A204.1 (cell line): ENCODE measurements around the gene OR8D4.
"Not testable (repeated sequence)": the region's sequence is repeated elsewhere in the genome, so short reads cannot be mapped to it uniquely, and the experiment has no call there.

Experiments used
- FAIRE-seq: peaks from 2 replicates; lab custom pipeline; 2012; peaks lifted over from hg19 to GRCh38; lab: Jason Lieb, UNC

The OR8D4 gene

DNA sequence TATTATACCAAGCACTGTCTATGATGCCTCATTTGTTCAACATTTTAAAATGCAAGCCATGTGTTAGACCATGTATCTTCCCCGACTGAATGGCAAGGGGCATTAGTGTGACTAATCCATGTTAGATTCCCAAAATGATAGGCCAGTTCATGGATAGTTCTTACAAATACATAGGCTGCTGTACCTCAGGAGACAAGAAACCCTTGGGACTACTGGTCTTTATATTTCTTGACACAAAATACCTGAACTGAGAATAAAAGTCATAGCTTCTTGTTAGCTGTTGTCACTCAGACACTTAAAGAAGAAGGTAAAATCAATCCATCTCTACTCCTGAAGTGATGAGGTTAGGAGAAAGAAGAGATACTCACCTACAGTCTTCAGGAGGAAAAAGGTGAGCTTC, at the start of gene OR8D4:
TSS of gene OR8D4 (plus strand) at position 301 of the 400 bp plus-strand sequence. CDS start 4,265 bp downstream, outside the sequence.
- FAIRE-seq = no peak

DNA sequence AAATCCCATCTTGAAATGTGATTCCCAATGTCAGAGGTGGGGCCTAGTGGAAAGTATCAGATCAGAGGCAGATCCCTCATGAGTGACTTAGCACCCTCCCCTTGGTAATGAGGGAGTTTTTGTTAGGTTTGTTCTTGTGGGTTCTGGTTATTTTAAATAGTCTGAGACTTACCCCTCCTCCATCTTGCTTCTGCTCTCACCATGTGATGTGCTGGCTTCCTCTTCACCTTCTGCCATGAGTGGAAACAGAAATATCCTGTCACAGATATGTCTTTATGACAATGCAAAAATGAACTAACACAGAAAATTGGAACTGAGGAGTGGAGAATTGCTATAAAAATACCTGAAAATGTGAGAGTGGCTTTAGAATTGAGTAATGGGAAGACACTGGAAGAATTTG, 49.6 kb upstream of the OR8D4 start:
- FAIRE-seq = no peak

DNA sequence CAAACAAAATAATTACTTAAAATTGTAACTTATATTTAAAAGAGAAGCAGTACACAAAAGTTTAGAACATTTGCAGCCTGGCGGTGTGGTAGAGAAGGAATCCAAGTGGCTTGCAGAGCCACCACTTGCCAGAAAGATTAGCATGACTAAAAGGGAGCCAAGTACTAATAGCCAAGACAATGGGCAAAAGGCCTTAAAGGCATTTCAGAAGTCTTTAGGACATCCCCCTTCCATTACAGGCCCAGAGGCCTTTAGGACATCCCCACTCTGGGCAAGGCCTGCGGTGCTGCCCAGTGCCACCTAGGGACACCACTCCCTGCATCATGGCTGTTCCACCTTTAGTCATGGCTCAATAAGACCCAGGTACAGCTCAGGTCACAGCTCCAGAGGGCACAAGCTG, 48.9 kb upstream of the OR8D4 start:
- no peak for FAIRE-seq

DNA sequence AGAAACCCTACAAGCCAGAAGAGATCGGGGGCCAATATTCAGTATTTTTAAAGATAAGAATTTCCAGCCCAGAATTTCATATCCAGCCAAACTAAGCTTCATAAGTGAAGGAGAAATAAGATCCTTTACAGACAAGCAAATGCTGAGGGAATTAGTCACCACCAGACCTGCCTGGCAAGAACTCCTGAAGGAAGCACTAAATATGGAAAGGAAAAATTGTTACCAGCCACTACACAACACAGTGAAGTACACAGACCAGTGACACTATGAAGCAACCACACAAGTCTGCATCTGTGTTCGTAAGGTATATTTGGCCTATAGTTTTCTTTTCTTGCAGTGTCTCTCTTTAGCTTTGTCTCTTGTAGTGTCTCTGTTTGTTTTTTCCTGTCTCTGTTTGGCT, 45.5 kb upstream of the OR8D4 start:
- no peak for FAIRE-seq

DNA sequence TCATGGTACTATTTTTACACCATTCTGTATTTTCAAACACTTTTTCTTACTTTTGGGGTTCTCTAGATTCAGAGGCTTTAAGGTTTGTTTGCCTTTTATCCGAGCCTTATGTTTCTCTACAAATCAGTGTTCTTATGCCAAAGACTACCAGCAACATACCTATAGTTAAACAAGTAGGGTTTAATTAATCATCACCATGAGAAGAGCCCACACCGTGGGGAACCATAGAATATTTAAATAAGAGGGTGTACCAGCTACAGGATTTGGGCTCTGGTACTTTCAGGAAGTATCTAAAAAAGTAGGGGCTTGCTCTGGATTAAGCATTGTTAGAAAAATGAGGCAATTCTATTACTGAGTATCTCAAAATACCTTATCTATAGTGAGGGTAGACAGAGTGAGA, 42.2 kb upstream of the OR8D4 start:
- FAIRE-seq = no peak

DNA sequence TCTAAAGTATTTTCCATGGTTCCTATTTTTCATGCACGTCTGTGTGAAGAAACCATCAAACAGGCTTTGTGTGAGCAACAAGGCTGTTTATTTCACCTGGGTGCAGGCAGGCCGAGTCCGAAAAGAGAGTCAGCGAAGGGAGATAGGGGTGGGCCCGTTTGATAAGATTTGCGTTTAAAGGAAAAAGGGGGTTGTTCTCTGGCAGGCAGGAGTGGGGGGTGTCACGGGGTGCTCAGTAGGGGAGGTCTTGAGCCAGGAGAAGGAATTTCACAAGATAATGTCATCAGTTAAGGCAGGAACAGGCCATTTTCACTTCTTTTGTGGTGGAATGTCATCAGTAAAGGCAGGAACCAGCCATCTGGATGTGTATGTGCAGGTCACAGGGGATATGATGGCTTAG, 36.7 kb upstream of the OR8D4 start:
- not testable (repeated sequence) for FAIRE-seq

DNA sequence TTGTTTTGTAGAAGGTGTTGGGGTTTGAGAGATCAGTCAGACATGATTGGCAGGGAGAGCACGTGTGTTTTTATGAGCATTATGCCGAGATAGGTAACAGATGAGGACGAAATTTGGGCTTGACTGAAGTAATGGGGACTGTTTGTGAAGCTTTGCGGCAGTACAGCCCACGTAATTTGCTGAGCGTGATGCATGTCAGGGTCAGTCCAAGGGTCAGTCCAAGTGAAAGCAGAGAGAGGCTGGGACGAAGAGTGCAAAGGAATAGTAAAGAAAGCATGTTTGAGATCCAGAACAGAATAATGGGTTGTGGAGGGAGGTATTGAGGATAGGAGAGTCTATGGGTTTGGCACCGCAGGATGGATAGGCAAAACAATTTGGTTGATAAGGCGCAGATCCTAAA, 34.2 kb upstream of the OR8D4 start:
- FAIRE-seq = not testable (repeated sequence)

DNA sequence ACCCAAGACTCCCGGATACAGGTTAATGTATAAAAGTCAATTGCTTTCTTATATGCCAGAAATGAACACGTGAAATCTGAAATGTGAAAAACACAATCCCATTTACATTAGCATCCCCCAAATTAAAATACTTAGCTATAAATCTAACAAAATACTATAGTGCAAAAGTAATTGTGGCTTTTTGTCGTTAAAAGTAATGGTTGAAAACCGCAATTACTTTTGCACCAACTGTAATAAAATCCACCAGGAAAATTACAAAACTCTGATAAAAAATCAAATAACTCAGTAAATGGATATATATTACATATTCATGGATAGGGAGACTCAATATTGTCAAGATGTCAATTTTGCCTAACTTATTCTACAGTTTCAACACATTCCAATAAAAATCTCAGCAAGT, 21.1 kb upstream of the OR8D4 start:
- FAIRE-seq = no peak

DNA sequence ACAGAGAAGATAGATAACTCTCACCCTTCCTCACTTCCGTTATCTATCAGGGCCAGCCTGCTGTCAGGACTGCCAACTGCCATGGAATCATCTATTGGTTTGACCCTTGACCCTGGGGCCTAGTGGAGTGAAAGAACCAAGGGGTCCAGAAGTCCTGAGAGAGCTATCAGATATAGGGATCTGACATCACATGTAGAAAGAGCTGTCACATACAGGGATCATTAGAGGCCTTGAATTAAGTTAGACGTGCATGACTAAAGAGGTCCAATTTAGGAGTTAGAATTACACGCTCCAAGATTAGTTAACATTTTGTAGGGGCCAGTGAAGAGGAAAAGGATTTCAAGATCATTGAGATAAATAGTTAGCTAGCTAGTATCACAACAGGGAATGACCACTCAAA, 16.4 kb upstream of the OR8D4 start, which contains the start of gene TMEM225:
TSS of gene TMEM225 (minus strand) at position 101 of the 400 bp plus-strand sequence. CDS start 245 bp downstream, outside the sequence.
- FAIRE-seq = no peak

DNA sequence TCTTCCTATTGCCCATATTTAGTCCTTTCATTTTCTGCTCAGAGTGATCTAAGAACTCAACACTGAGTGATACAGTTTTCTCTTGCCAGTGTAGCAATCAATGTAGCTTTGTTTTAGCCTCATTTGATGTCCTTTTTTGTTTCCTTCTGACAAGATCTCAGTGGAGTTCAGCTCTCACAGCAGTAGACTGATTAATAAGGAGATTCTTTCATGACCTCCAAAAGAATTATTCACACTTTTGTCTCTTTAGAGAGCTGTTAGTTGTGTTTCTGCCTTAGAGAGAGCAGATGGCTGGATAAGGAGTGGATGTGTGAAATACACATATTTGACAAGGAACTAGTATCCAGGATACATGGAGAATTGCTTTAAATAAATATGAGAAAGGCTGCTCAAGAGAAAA, 9.9 kb upstream of the OR8D4 start:
- FAIRE-seq = no peak

DNA sequence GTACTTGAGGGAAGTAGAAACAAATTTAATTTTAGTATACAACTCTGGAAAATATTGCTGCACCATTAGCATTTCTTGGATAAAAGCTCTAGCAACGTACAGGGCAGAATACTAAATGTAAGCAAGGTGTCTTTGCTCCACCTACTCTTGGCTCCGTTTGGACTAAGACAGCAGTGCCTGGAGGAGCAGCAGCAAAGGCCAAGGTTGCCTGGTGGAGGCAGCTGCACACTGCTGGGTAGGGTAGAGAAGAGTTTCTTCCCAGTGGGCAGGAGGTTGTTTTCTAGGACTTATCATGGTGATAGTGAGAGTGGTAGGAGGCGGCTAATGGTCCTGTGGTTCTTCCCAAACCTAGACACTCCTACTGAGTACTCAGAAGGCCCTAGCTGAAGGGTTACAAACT, 2.2 kb upstream of the OR8D4 start:
- no peak for FAIRE-seq

DNA sequence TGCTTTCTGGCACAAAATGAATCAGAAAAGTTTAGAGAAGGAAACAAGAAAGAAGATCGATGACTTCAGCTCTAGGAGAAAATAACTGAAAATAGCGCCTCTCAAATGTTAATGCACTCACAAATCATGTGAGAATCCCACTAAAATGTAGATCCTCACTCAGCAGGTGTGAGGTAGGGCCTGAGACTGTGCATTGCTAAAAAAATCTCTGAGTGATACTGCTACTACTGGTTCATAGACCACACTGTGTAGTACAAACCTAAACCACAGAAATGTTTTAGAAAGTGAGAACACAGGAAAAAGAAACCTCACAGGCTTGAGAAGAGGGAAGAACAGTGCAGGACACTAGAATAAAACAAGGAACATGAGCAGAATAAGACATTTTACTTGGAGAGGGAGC, 2.0 kb downstream of the OR8D4 start:
- FAIRE-seq = no peak

DNA sequence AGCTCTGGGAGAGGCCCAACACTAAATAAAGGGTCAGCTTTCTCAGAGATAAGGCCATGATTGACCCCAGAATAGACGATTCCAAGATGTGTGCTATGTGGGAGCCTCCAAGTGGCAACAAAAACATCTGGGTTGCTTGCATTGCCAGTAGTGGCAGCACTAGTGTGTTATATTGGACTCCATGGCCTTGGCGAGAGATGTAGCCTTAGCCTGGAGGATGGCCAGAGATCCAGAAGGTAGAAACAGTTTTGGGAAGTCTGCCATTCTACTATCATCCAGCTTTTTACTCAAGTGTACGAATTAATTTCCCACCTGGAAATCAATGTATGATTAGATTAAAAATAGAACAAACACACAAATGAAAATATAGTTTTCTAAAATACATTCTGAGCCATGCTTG, 3.0 kb downstream of the OR8D4 start:
- FAIRE-seq = no peak

DNA sequence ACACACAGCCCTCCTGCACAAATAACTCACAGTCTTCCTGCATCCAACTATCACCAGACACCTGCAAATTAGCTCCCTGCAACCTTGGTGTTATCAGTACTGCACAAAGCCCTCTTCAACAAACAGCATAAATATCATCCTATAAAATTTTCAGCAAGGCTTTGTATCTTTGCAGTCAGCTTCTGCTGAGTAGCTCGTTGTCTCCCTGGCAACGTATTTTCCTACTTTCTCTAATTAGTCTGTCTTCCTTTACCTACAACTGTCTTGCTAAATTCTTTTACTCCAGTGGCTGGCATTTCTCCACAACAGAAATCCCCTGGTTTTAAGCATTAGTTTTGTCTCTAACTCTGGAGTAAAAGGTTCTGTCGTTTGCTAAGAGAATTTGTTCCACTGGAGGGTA, 3.9 kb downstream of the OR8D4 start:
- FAIRE-seq = no peak

DNA sequence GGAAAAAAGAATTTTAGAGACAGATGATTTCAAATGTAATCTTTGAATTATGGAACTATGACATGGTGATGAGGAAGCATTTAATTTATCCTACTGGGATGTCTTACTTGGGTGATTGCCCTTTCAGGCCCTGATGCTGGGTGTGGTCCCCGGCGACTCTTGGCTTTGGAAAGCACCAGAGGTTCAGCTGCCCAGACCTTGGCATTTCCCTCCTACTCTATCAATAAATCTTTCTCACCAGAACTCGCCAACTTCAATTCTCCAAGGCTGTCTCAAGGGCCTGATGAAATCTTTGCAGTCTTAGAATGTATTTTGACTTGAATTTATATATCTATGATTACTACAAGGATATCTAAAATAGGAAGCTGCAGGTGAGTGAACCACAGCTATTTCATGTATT, 19.0 kb downstream of the OR8D4 start:
- no peak for FAIRE-seq

DNA sequence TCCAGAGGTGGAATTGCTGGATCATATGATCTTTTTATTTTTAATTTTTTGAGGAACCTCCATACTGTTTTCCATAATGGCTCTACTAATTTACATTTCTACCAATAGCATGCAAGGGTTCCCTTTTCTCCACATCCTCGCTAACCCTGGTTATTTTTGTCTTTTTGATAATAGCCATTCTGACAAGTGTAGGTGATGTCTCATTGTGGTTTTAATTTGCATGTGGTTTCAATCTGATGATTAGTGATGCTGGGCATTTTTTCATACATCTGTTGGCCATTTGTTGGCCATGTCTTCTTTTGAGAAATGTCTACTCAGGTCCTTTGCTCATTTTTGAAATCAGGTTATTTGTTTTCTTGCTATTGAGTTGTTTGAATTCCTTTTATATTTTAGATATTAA, 22.1 kb downstream of the OR8D4 start:
- FAIRE-seq = no peak

DNA sequence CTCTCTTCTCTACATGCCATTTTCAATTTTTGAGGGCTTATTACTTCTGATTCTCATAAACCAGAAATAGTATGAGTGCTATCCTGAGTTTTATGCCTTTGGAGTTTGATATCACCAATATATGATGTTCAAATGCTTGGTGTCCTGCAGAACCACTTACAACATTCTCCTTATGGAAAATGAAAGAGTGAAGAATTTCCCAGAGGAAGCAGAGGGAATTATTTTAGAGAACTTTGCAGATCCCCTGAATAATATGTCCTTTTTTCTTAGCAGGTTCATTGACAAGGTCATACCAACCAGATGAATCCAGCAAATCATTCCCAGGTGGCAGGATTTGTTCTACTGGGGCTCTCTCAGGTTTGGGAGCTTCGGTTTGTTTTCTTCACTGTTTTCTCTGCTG, 37.4 kb downstream of the OR8D4 start, which contains the start of gene OR4D5:
TSS of gene OR4D5 (plus strand) at position 301 of the 400 bp plus-strand sequence. CDS start at position 301, 0 bp downstream.
- FAIRE-seq = no peak

DNA sequence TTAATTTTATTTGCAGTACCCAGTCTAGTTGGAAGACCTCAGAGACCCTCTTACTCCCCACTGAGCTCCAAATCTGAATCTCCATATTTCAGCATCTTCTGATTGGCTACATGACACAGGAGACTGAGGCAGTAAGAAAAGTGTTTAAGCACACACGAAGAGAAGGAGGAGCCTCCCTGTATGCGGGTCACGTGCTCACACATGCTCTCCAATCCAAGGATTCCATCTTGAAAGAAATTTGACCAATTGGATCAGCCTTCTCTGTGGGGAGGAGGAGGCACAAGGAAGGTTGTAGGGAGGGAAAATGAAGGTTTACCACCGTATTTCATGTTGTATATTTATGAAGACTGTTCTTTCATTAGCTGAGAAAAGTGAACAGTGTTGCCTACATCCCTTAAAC, 40.4 kb downstream of the OR8D4 start:
- no peak for FAIRE-seq

DNA sequence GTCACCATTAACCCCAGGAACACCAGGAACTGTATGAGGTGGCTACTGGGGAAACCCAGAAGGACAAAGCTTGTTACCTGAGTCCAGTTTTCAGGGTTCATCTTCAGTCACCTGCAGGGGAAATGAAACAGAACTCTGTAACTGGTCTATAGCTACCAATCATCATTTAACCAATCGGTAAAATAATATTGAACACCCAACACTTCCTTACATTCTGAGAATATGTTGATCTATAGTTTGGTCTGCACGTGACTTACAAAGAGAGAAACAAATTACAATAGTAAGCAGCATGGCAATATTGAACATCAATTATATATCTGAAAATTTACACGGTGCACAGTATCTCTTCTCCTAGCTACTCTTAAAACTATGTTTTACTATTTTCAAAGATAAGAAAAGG, 41.8 kb downstream of the OR8D4 start, which contains the start of gene OR6T1:
TSS of gene OR6T1 (minus strand) at position 101 of the 400 bp plus-strand sequence. CDS start at position 101, 0 bp downstream.
- no peak for FAIRE-seq

DNA sequence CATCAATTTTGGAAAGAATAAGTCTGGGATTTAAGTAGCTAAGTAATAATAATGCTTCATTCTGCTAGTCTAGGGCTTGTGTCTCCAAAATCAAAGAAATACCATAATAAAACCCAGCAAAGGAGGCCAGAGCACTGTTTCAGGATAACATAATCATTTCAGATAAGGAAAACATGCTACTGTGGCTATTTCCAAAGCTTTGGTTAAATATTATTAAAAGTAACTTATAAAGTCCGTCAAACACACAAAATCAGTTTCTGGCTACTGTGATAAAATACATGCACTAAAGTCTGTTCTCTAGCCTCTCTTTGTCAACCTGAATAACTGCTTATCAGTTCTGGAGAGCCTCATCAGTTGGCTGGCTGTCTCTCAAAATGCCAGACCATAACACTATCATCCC, 43.2 kb downstream of the OR8D4 start:
- no peak for FAIRE-seq

DNA sequence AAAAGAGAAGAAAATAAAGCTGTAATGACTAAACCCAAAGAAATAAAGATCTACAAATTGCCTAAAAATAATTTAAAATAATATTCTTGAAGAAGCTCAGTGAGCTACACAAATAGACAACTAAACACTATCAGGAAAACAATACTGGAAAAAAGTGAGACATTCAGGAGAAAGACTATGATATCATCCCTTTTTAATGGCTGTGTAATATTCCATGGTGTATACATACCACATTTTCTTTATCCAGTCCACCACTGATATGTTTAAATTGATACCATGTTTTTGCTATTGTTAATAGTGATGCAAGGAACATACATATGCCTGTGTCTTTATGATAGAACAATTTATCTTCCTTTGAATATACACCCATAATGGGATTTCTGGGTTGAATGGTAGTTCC, 54.8 kb downstream of the OR8D4 start:
- no peak for FAIRE-seq
